NT2/D1 (cell line): Measurements from ENCODE around the gene BBS7.

Experiments
- YY1 ChIP-seq: IDR thresholded peaks from 2 replicates; pipeline ENCODE4 v1.6.1; 2011; ENCODE audit not compliant: insufficient read length, insufficient read depth
- ZNF274 ChIP-seq: IDR thresholded peaks from 2 replicates; pipeline ENCODE4 v1.6.1; 2011; ENCODE audit warnings: mild to moderate bottlenecking, low read depth, low read length

GRCh38 chr4:121791481-121791880 is 78.8 kb downstream of the BBS7 start:
- TF ChIP-seq YY1 (no peak), ZNF274 (no peak)
